ENCODE measurements around the gene WDR88. TPM values are rescaled to one million over a fixed set of nuclear protein-coding genes. Genes with fewer than 3 reads are reported as not detected.

Gene WDR88
- polyA plus RNA-seq, 2 of the 4 experiments (the other 2 are of a cell fraction), result 0.04 TPM; not detected in 1

GRCh38 chr19:33108161-33108560 lies 23.8 kb upstream of the WDR88 start:
- H3K27ac ChIP-seq, result no peak overlapping the region
- ChIA-PET POLR2A (no interaction called here), CTCF (interaction anchor here (0.7 to 8.9 kb wide), 6 partner anchors 10 to 140 kb away, joined by 3 to 71 read pairs (median 4); no protein-coding TSS in a partner anchor)
- 92% methylated on average over 10 of the region's 10 CpGs for WGBS (ENCODE audit: missing lambda C conversion rate)
- H3K4me3 ChIP-seq, result no peak overlapping the region
- DNase-seq (ENCODE audit: low read depth in 1 of 2, low spot score in 1 of 2) (no peak), ATAC-seq (no peak), FAIRE-seq (no peak)
- H3K9me3 ChIP-seq, result no peaks in the 10 kb centered on the region
- no peak for TF ChIP-seq ZSCAN20 (CRISPR knock-in tag; IDR thresholded peaks at IDR 0.05)
- TF ChIP-seq GATA3 (IDR thresholded peaks at IDR 0.05; ENCODE audit: borderline replicate concordance), result no peak
- TF ChIP-seq ELK1 (IDR thresholded peaks at IDR 0.05; ENCODE audit: low read depth, low read length), result no peak
- TF ChIP-seq HOXA7 (CRISPR knock-in tag; IDR thresholded peaks at IDR 0.05), result no peak
- no peak for TF ChIP-seq NFE2L2 (conservative IDR thresholded peaks at IDR 0.05; ENCODE audit: low read length)
- no peak for TF ChIP-seq E2F6 (IDR thresholded peaks at IDR 0.05; ENCODE audit: borderline replicate concordance, low read depth)
- TF ChIP-seq RFX5 (IDR thresholded peaks at IDR 0.05), result no peak
- TF ChIP-seq CHD2 (IDR thresholded peaks at IDR 0.05; ENCODE audit: low read length, partially characterized antibody), result no peak
- no peak for TF ChIP-seq CEBPB (IDR thresholded peaks at IDR 0.05)
- TF ChIP-seq CTCF (IDR thresholded peaks at IDR 0.05), result no peak
- no peak for TF ChIP-seq HEYL (CRISPR knock-in tag; IDR thresholded peaks at IDR 0.05)
- no peak for TF ChIP-seq PHF8 (IDR thresholded peaks at IDR 0.05; ENCODE audit: borderline replicate concordance, low read depth)
- no peak for TF ChIP-seq USF2 (IDR thresholded peaks at IDR 0.05)
- no peak for TF ChIP-seq REST (IDR thresholded peaks at IDR 0.05)
- TF ChIP-seq KDM1A (IDR thresholded peaks at IDR 0.05; ENCODE audit: low read depth), result no peak
- no peak for TF ChIP-seq MYC (IDR thresholded peaks at IDR 0.05; ENCODE audit: borderline replicate concordance, low read length)
- H3K4me1 ChIP-seq, result no peaks in the 10 kb centered on the region
- H3K4me2 ChIP-seq, result no peak overlapping the region

GRCh38 chr19:33110137-33110910 lies 21.6 kb upstream of the WDR88 start:
- WGBS (ENCODE audit: missing lambda C conversion rate), result 58% methylated on average over 9 of the region's 9 CpGs
- no peaks in the 10 kb centered on the region for H3K9me3 ChIP-seq
- POLR2A ChIA-PET, result no interaction called here
- no peak overlapping the region for H3K27ac ChIP-seq
- peak in 1 of 2 experiments; percentile 23; a peak in 2 of 6 replicates for ATAC-seq
- CTCF ChIA-PET, result interaction anchor here (0.7 to 8.9 kb wide), 6 partner anchors 8 to 140 kb away, joined by 3 to 71 read pairs (median 6); no protein-coding TSS in a partner anchor
- TF ChIP-seq RAD21 (conservative IDR thresholded peaks at IDR 0.05 in 1 of 2, IDR thresholded peaks at IDR 0.05 in 1 of 2) (no peak), GATA3 (IDR thresholded peaks at IDR 0.05; ENCODE audit: borderline replicate concordance) (peak; percentile 30; the same call in 1 of the 2 replicates)
- H3K4me2 ChIP-seq, result no peak overlapping the region
- H3K4me1 ChIP-seq, result no peaks in the 10 kb centered on the region
- peak in 1 of 2 experiments; percentile 39 for DNase-seq (ENCODE audit: low read depth in 1 of 2, low spot score in 1 of 2)
- FAIRE-seq, result peak; percentile 97
- H3K4me3 ChIP-seq, result no peak overlapping the region

Data from A549 (cell line).